Stomach (tissue), 4 donors: ENCODE data around the gene GSG1L.

Experiments
- CTCF ChIP-seq, 7 experiments: fragments of 450-650 bp in 4 of 7; fragments of 200-600 bp in 3 of 7; sonication (generic) in 3 of 7; IDR thresholded peaks; one replicate each; pipeline ENCODE4 v1.5.1; 2016 to 2019; ENCODE audit warnings: antibody characterized with exemption in 7 of 7, control low read depth in 2 of 7, mild to moderate bottlenecking in 1 of 7
- POLR2A ChIP-seq, 4 donors: fragments of 450-650 bp; IDR thresholded peaks; one replicate each; pipeline ENCODE4 v1.6.1; 2016; ENCODE audit warnings: antibody characterized with exemption in 4 of 4, control low read depth in 2 of 4, mild to moderate bottlenecking in 1 of 4, moderate library complexity in 1 of 4
- POLR2AphosphoS5 ChIP-seq, 3 donors: sonication (generic); formaldehyde crosslinking; IDR thresholded peaks; one replicate each; pipeline ENCODE4 v1.6.1; 2016; ENCODE audit warnings: antibody characterized with exemption in 3 of 3

DNA sequence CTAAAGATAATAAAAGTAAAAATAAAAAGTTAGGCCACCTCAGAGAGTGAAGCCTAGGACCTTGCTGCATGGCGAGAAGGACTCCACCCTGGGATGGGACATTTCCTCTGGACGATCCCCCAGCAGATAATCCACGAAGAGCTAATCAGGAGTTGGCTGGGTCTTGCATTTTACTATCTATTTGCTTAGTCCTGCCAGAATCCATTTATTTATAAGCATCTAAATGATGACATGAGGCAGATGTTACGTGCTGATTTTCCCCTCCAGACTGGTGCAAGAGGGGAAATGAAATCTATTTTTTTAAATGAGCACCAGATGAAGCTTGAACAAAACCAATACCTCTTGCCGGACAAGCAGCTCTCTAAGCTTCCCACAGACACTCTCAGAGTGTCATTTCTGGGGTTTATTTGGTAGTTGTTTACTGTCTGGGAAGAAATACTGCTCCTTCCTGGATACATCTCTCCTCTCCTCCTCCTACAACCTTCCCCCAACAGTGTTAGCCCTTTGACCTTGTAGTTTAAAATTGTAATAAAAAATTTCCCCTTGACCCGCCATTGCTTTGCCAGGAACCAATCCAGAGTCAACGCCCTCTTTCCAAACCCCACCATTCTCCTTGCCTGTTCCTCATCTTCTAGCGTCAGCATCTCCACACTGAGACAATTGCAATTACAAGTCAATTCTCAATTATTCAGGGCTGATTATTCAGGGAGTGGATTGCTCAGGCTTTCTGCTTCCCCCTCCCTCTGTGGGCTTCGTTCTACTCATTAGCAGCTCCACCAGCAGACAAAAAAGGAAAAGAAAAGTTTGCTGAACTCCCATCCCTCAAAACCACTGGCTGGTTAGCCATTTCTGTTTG, 63.0 kb downstream of the GSG1L start:
- no peak for TF ChIP-seq POLR2A (IDR thresholded peaks at IDR 0.05)
- no peak for TF ChIP-seq CTCF (IDR thresholded peaks at IDR 0.05)
- TF ChIP-seq POLR2AphosphoS5 (IDR thresholded peaks at IDR 0.05) = no peak
